SK-N-MC (cell line): Measurements from ENCODE around the gene FURIN.

Experiments
- EZH2 ChIP-seq: fragments of 200-600 bp; sonication (generic); IDR thresholded peaks from one replicate; pipeline ENCODE4 v1.6.1; 2017; ENCODE audit warnings: antibody characterized with exemption
- FOXP2 ChIP-seq: optimal IDR thresholded peaks from 2 replicates; pipeline ENCODE3; 2011; ENCODE audit warnings: mild to moderate bottlenecking, moderate library complexity; ENCODE audit not compliant: insufficient read depth; ENCODE audit errors: extremely low read length, control extremely low read depth
- POLR2AphosphoS5 ChIP-seq: IDR thresholded peaks from 2 replicates; pipeline ENCODE4 v1.6.1; 2012; ENCODE audit warnings: mild to moderate bottlenecking, low read depth, low read length, borderline replicate concordance

- TF ChIP-seq POLR2AphosphoS5 (no peak), EZH2 (no peak), FOXP2 (no peak)
These were observed 38.4 kb upstream of the FURIN start for GRCh38 chr15:90829942-90830440.
